Hematopoietic multipotent progenitor cell treated with erythropoietin and hydrocortisone succinate and interleukin-3 and kit ligand, for 6 days (in vitro differentiated cells): ENCODE data around the gene FMNL1.
A peak's percentile ranks its signal among the peaks of the same experiment; 100 is the strongest.

Source experiments
- DNase-seq: peaks from one replicate; pipeline ENCODE4 v3.0.0-alpha.2; 2015

FMNL1 gene

DNA sequence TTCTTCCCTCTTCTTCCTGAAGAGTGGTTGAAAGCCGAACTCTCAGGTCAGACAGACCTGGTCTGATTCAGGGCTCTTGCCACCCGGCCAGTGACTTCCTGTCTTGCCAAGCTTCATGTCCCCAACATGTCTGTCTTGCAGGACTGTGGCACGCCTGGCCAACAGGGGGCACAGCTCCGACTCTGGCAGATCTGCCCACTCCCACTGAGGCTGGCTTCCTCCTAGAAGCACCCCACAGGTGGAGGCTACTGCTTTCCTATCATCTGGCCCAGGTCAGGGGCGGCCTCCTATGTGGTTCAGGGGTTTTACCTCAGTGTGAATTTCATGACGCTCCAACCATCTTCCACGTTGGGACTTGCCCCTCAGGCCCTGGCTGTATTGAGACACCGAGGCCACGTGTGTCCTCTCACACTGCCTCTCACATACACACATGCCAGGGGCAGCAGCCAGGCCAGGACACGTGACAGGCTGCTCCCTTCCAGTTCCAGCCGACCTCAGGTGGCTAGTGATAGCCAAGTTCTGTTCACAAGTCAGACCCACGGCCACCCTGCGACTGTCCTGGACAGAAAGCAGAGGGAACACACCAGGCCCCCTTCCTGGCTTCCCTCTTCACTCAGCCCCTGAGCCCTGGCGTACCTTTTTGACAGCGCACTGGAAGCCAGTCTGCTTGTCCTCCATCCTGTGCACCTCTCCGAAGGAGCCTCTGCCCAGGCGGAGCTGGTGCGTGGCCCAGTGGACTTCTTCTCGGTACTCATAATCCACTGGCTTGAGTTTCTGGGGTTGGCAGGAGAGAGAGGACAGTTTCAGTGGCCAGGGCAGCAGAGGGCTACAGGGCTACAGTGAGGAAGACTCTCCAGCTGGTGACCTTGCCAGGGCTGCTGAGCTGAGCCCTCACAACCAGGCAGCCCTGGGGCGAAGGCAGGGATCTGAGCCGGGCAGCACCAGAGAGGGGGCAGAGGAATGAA lies 62.8 kb downstream of the FMNL1 start:
- DNase-seq, result peak; percentile 56

DNA sequence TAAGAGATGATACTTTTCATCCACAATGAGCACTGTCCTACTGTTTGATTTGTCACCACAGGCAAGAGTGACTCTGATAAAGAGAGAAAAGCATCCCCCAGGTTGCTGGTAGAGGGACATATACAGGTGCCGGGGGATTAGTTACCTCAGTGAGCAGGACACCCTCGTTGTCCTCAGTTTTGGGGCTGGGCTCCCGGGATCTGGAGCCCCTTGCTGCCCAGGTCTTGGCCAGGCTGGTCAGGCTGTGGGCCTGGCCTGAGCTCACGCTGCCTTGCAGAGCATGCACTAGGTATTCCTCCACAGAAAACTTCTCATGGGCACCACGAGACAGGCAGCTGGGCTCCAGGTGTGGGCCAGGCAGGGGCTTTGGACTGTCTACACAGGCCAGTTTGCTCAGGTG lies 64.6 kb downstream of the FMNL1 start:
- DNase-seq, result no peak

DNA sequence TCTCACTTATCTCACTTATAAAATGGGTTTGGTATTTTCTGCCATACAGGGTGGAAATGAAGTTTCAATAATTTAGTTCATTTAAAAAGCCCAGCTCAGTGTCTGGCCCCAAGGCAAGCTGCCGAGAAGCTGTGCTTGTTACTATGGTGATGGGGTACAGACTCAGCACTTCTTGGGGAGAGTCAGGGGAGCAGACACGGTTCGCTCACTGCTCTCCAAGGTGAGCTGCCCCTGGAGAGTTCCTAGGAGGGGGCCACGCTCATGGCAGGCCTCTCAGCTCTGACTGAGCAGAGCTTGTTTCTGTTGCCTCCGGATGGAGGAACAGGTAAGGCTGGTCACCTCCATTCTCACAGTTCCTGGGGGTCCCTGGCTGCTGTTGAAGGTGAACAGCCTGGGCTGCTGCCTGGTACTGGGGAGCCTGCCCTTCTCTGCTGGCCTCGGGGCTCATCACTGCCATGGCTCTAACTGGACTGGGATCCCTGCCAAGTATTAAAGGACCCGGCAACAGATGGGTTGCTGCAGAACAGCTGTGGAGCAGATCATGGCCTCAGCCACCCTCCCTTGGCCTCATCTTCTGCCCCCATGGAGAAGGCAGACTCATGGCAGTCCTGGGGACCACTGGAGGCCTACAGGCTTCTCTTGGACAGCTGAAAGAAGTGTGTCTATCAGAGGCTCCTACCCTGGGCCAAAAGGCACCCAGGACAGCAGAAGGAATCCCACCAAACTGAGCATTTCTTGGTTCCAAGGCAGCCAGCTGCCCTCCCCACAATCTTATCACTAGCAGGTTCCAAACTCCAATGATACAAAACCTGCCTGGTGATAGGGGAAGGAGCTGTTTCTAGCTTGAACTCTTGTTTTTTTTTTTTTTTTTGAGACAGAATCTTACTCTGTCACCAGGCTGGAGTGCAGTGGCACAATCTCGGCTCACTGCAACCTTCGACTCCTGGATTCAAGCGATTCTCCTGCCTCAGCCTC lies 66.1 kb downstream of the FMNL1 start:
- DNase-seq, result peak; percentile 75

DNA sequence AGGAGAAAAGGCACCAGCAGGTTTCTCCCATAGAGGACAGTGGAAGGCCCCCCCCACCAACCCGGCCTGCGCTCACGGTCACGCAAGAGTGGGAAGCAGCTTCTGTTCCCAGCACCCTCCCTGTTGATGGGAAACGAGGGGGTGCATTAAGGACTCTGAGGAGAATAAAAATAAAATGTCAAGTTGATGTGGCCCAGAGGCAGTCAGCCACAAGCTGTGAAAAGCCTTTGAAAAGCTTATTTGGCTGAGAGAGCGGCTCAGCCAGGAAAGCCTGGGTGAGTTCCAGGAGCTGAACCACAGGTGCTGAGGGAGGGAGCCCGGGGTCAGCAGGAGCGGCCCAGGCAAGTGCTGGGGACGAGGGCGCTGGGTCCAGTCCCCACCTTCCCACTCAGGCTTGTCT lies 67.1 kb downstream of the FMNL1 start:
- DNase-seq, result no peak

DNA sequence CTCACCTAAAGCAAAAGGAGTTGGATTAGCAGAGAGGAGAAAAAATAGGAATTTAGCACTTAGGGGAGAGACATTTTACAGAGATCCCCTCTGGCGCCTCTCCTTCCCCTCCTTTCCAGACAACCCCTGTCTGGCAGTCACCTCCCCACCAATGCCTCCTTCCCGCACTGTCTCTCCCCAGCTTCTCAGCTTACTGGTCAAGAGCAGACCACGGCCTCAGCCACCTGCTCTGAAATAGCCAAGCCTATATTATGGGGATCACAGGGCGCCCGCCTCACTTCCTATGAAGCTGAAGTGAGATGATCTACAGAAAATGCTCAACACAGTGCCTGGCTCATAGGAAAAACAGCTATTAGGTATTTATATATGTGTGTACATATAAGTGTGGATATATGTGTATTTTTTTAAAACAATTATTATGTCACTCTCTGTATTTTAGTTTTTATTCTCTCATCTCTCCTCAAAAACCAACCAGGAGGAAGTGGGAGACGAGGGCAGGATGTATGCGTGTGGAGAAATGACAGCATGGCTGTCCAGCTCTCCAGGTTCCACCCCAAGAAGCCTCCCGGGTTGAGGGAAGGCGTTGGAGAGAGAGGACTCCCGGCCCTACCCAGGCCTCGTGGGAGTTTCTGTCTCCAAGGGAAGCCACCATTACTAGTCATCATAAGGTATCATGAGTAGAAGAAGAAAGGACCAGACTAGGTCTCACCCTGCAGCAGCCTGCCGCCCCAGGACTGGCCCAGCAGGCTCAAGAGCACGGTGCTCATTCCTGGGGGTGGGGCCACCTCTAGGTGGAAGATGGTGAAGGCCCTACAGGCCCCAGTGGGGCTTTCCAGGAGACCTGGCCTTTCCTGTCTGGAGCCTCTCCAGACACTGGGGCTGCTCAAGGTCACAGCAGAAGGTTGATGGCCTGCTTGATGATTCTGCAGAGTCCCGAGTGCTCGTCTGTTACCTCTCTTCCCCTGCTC lies 67.9 kb downstream of the FMNL1 start:
- no peak for DNase-seq

DNA sequence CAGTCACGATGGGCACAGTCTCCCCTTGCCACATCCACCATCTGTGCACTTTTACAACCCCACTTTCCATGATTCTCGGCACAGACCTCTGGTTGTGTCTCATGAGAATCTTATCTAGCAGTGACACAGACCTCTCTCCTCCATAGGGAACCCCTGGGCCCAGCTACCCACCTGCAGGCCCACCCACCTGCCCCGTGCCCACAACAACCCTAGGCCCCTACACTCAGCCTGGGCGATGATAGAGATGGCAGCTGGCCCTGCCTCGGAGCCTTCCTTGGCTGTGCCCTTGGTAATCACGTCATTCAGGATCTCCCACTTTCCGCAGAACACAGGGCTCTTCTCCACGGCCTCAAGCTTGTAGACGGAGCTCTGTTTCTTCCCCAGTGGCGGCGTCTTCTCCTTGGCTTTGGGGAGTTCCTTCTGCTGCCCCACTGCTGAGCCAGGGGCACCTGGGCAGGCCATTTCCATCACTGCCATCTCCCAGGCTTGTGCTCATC lies 68.6 kb downstream of the FMNL1 start:
- no peak for DNase-seq

DNA sequence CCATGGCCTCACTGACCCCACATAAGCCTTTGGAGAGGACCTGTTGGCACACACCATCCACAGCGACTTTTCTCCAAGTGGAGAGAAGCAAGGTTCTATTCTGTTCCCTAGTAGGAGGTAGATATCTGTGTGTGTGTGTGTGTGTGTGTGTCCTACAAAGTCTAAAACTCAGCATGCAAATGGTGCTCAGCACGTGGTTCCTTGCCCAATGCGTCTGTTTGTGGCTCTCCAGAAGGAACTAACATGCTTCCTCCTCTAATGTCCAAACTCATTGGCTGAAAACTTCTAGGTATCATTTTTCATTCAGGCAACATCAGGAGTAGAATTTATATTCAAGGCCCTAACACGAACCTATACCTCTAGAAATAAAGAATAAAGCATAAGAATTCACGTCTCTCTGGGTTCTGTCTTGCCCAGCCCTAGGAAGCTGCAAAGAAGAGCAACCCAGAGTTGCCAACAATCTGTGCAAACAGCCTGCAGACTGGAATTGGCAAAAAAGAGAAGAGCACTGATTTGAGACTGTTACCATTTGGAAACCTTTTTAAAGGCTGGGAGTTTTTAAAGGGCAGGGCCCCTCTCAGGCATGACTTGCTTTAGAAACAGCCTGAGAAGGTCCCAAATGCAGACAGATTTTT lies 69.6 kb downstream of the FMNL1 start:
- peak; percentile 43 for DNase-seq

DNA sequence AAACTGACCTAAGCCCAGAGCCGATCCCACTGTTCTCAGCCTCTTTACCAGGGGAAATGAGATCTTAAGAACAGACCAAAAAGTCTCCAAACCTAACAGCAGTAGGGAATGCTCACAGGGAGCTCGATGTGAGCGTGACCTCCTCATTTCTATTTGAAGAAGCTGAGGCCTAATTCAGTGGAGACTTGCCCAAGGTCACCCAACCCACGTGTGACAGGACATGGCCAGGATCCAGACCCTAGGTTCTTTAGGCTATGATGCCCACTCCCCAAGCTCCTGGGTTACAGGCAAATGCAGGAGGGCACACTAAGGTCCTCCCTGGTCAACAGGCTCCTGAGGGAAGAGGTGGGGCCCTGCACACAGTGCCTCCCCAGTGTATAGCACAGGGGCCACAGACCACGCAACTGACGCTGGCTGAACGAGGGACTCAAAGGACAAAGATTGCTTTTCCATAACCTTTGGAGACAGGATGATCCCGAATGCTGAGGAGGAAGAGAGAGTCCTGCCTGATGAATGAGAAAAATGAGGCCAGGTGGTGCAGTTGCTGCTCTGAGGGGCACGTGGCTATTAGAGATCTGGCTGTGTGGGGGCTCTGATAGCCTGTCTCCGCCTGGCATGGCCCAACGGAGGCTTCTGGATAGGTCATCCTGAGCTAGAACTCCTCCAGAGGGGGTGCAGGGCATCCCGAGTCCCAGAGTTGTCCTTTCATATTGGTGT lies 71.2 kb downstream of the FMNL1 start:
- no peak for DNase-seq

DNA sequence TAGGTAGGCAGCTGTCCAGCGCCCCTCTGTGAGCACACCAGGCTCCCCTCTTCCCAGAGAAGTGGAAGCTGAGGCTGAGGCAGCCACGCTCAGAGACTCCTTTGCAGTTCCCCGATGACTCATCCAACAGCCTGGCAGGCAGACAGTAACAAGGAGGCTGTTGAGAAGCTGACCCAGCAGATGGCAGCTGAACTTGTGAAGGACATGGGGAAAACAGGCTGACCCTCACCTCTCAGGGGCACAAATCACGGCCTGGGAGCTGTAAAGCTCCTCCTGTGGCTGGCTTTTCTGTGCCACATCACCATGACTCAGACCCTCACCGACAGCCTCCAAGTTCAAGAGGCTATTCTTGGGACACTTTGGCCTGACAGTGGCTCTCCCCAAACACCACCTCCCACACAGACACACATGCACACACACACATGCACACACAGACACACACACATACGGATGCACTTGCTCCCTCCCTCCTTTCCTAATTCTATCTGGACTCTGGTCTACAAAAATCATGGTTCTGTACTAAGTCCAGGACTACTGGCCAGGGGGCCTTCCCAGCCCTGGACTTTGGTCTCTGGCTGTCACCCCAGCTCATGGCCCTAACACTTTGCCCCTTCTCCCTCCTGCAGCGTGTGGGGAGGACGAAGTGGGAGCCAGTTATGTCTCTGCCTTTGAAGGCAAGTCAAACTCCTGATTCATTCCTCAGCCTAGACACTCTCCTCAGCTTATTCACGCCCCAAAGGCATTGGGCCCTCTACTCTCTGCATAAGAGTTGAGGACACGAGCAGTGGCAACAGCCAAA lies 71.9 kb downstream of the FMNL1 start:
- DNase-seq, result peak; percentile 58

DNA sequence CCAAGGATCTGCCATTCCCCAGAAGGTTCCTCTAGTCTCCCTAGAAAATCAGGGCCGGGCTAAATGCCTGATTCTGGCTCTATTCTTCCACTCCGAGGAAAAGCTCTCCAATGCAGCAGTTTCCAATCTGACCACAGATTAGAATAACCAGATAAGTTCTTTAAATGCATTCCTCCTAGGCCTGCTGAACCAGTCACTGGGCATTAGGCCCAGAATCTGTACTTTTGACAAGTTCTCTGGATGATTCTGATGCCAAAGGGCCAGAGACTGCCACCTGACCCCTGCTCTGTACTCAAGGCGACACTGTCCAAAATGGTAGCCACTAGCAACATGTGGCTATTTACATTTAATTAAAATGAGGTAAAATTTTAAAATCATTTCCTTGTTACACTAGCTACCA lies 72.8 kb downstream of the FMNL1 start:
- no peak for DNase-seq

DNA sequence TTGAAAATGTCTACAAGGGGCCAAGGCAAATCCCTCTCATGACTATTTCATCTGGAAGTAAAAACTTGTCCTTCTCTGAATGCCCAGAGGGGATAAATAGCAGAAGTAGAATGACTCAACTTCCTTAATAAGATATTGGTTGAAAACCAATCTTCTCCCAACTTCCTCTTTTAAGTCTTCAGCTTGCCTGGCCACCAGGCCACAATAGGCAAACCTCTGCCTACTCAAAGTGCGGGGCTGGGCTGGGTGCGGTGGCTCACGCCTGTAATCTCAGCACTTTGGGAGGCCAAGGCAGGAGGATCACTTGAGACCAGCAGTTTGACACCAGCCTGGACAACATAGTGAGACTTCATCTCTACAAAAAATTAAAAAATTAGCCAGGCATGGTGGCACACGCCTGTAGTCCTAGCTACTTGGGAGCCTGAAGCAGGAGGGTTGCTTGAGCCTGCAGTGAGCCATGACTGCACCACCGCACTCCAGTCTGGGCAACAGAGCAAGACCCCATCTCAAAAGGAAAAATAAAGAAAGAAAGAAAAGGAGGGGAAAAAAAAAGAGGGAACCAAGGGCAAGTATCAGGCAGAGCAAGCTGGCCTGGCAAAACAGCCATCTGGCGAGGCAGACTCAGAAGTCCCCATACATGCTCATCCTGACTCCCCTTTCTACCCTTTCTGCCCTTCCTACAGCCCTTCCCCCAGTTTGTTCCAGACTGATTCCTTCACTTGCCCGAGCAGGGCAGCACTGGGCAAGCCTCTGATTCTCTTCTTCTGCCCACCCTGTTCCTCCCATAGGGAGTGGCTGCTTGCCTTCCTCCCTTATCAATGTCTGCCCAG lies 74.5 kb downstream of the FMNL1 start:
- peak; percentile 83 for DNase-seq

DNA sequence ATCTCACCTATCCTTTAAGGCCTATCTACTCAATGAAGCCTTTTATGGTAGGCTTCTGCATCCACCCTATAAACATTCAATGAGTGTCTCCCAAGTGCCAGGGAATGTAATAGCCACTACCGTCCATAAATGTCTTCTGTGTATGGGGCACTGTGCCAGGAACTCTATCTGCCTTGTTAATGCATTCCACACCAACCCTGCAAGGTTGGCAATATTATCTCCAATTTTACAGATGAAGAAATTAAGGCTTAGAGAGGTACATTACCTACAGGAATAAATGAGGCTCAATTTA lies 75.1 kb downstream of the FMNL1 start:
- peak; percentile 73 for DNase-seq
